ENCODE data around the gene GPHN. TPM values are rescaled to one million over a fixed set of nuclear protein-coding genes. Genes with fewer than 3 reads are reported as not detected.

The GPHN gene
- total RNA-seq: 7.5 and 12.9 TPM in 2 replicates

DNA sequence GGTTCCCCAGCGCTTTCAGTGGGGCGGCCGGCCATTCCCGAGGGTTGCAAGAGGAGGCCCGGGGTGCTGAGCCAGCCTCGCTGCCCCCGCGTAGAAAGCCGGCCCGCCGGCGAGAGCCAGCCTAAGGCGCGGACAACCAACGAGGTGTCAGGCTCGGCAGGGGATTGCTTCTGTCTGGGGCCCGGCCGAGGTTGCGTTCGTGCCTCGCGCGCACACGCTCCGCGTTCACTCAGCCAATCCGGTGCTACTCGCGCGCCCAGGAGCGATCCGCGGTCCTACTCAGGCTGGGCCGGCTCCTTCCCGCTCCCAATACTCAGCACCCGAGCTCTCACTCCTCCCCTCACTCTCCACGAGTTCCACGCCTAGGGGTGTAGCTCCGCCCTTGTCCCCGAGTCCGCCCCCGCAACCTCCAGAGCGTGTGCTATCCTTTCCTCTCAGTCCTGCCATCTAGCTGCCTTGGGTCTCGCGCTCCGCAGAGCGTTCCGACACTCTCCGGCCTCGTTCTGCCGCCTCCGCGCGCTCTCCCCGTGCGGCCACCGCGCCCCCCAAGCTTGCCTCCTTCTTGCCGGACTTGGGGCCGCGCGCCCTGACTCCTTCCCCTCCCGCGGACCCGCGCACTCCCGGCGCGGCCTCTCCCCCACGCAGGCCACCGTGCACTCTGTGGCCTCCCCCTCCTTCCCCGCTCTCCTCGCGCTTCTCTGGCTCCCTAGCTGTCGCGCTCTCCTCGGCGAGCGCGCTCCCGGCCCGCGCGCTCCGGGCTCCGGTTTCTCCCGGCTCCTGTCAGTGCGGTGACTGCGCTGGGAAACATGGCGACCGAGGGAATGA, at the start of gene GPHN:
Gene GPHN (plus strand): TSS at position 426 of the 825 bp plus-strand sequence.
- TF ChIP-seq, protein P1, sequence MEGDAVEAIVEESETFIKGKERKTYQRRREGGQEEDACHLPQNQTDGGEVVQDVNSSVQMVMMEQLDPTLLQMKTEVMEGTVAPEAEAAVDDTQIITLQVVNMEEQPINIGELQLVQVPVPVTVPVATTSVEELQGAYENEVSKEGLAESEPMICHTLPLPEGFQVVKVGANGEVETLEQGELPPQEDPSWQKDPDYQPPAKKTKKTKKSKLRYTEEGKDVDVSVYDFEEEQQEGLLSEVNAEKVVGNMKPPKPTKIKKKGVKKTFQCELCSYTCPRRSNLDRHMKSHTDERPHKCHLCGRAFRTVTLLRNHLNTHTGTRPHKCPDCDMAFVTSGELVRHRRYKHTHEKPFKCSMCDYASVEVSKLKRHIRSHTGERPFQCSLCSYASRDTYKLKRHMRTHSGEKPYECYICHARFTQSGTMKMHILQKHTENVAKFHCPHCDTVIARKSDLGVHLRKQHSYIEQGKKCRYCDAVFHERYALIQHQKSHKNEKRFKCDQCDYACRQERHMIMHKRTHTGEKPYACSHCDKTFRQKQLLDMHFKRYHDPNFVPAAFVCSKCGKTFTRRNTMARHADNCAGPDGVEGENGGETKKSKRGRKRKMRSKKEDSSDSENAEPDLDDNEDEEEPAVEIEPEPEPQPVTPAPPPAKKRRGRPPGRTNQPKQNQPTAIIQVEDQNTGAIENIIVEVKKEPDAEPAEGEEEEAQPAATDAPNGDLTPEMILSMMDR (IDR thresholded peaks at IDR 0.05; ENCODE audit: insufficient read depth, low read length, poor library complexity, severe bottlenecking): peak; percentile 36
- DNase-seq (ENCODE audit: low read depth): peak; percentile 90
- H3K4me3 ChIP-seq (ENCODE audit: low read depth, low read length): peak within 1 kb of the TSS; percentile 82
- H3K36me3 ChIP-seq (ENCODE audit: control insufficient read depth, insufficient read depth, low read length): no peaks in the 10 kb centered on the region
- no peaks in the 10 kb centered on the region for H3K27me3 ChIP-seq (ENCODE audit: control insufficient read depth, insufficient read depth, low read length)

DNA sequence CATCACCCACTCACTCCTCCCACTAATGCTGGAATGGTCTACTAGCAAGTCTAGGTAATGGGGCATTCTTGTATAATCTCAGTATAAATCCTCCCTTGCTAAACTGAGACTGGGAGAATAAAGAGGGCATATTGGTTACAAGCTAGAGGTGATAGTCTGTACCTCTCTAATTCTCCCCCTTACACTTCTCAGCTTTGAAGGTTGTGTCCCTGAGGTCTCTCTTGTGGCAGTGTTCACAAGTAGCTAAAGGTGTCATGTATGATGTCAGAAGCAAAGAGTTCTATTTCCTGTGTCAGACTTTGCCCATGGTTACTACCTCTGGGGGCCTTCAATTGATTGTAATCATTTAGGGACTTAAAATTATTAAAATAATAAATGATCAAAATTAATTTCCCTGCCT, 48.3 kb upstream of the GPHN start:
- no peak overlapping the region for H3K4me3 ChIP-seq (ENCODE audit: low read depth, low read length)
- H3K27me3 ChIP-seq (ENCODE audit: control insufficient read depth, insufficient read depth, low read length): no peaks in the 10 kb centered on the region
- TF ChIP-seq, protein P1 (IDR thresholded peaks at IDR 0.05; ENCODE audit: insufficient read depth, low read length, poor library complexity, severe bottlenecking): no peak
- no peaks in the 10 kb centered on the region for H3K36me3 ChIP-seq (ENCODE audit: control insufficient read depth, insufficient read depth, low read length)
- no peak for DNase-seq (ENCODE audit: low read depth)

DNA sequence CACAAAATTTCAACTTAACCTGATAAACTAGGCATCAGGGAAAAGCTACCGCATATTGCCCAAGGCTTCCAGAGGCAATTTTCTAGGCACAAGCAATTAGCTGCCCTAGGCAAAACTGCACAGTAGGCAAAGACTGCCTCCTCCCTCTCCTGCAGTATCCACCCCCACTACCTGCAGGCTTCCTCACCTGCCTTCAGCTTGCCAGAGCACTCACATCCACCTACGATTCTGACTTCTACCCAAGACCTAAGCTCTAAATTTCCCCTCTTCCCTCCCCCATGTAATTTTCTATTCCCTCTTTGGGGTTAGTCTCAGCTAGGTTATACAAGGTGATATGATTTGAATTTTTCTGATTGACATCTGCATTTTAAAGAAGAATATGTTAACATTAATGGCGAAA, 43.7 kb upstream of the GPHN start:
- no peak for DNase-seq (ENCODE audit: low read depth)
- H3K27me3 ChIP-seq (ENCODE audit: control insufficient read depth, insufficient read depth, low read length): no peaks in the 10 kb centered on the region
- no peak overlapping the region for H3K4me3 ChIP-seq (ENCODE audit: low read depth, low read length)
- TF ChIP-seq, protein P1 (IDR thresholded peaks at IDR 0.05; ENCODE audit: insufficient read depth, low read length, poor library complexity, severe bottlenecking): no peak
- H3K36me3 ChIP-seq (ENCODE audit: control insufficient read depth, insufficient read depth, low read length): no peaks in the 10 kb centered on the region

DNA sequence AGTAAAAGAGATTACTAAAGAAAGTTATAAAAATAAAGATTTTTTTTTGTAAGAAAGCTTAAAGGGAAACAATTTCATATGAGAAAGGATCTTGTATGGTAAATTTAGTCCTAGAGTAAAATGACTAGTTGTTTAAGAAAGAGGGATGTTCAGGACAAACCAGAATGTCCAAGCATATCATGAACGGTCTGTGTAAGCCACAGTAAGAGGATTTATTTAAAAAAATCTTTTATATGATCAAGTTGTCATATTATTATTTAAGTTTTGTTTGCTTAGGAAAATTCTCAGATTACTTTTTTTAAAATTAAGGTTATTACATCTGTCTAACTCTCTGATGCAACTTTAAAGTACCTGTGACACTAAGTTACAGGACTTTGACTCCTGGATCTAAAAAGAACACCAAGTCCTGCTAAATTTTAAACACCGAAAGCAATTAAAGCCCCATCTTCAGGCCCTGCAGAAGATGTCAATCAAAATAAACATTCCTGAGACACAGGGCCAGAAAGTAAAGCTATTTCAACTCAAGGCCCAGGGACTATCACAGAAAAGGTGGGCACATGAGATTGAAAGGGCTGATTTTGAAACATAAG, 39.1 kb upstream of the GPHN start:
- Histone ChIP-seq H3K4me3 (ENCODE audit: low read depth, low read length) (no peak overlapping the region), H3K36me3 (ENCODE audit: control insufficient read depth, insufficient read depth, low read length) (no peaks in the 10 kb centered on the region), H3K27me3 (ENCODE audit: control insufficient read depth, insufficient read depth, low read length) (no peaks in the 10 kb centered on the region)
- no peak for DNase-seq (ENCODE audit: low read depth)
- TF ChIP-seq, protein P1 (IDR thresholded peaks at IDR 0.05; ENCODE audit: insufficient read depth, low read length, poor library complexity, severe bottlenecking): no peak

DNA sequence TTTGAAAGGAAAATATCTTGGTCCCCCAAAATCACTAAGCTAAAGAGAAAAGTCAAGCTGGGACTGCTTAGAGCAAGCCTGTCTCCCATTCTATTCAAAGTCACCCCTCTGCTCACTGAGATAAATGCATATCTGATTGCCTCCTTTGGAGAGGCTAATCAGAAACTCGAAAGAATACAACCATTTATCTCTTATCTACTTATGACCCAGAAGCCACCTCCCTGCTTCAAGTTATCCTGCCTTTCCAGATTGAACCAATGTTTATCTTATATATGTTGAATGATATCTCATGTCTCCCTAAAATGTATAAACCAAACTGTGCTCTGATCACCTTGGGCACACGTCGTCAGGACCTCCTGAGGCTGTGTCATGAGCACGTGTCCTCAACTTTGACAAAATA, 36.4 kb upstream of the GPHN start:
- DNase-seq (ENCODE audit: low read depth): no peak
- no peaks in the 10 kb centered on the region for H3K36me3 ChIP-seq (ENCODE audit: control insufficient read depth, insufficient read depth, low read length)
- TF ChIP-seq, protein P1 (IDR thresholded peaks at IDR 0.05; ENCODE audit: insufficient read depth, low read length, poor library complexity, severe bottlenecking): no peak
- no peaks in the 10 kb centered on the region for H3K27me3 ChIP-seq (ENCODE audit: control insufficient read depth, insufficient read depth, low read length)
- H3K4me3 ChIP-seq (ENCODE audit: low read depth, low read length): no peak overlapping the region

All from kidney epithelial cell (primary cell).